HG03432 (cell line): ENCODE results near the gene AJM1.
"Not testable (repeated sequence)": the region's sequence is repeated elsewhere in the genome, so short reads cannot be mapped to it uniquely, and the experiment has no call there.

Experiments
- ATAC-seq: cut with Tn5 transposase; IDR thresholded peaks from one replicate; pipeline ENCODE4 v1.9.1; 2021; ENCODE audit warnings: mild to moderate bottlenecking, moderate library complexity; ENCODE audit not compliant: unreplicated experiment

AJM1 gene

GRCh38 chr9:136843159-136843800, 1.0 kb downstream of the AJM1 start:
- ATAC-seq = not testable (repeated sequence)

GRCh38 chr9:136843801-136844740, 1.8 kb downstream of the AJM1 start:
- ATAC-seq = not testable (repeated sequence)

- no peak for ATAC-seq
These were observed 2.6 kb downstream of the AJM1 start for GRCh38 chr9:136844761-136845464.

GRCh38 chr9:136845465-136846260, 3.4 kb downstream of the AJM1 start:
- no peak for ATAC-seq

- ATAC-seq = no peak
These were observed 4.3 kb downstream of the AJM1 start for GRCh38 chr9:136846376-136847087.

- no peak for ATAC-seq
These were observed 5.0 kb downstream of the AJM1 start for GRCh38 chr9:136847088-136847825.

GRCh38 chr9:136847826-136848392, 5.6 kb downstream of the AJM1 start:
- ATAC-seq = no peak

GRCh38 chr9:136848393-136849037, 6.2 kb downstream of the AJM1 start:
- no peak for ATAC-seq

GRCh38 chr9:136849038-136849959, 7.0 kb downstream of the AJM1 start, which contains the start of gene PHPT1:
Gene PHPT1, plus strand, starts transcription at chr9:136849409. Its CDS starts 22 bp downstream, at chr9:136849431.
- ATAC-seq = peak; percentile 75

GRCh38 chr9:136849960-136850865, 7.9 kb downstream of the AJM1 start:
- ATAC-seq = no peak

GRCh38 chr9:136850866-136851775, 8.8 kb downstream of the AJM1 start:
- no peak for ATAC-seq

- ATAC-seq = no peak
These were observed 9.8 kb downstream of the AJM1 start, which contains the start of gene MAMDC4 for GRCh38 chr9:136851941-136852663. Gene MAMDC4, plus strand, starts transcription at chr9:136852346. Its CDS starts 71 bp downstream, at chr9:136852417.

- ATAC-seq = no peak
These were observed 10.7 kb downstream of the AJM1 start for GRCh38 chr9:136852664-136853595.
